GM23338 (cell line): ENCODE measurements around the gene ZNF497. TPM values are rescaled to one million over a fixed set of nuclear protein-coding genes. Genes with fewer than 3 reads are reported as not detected.

Experiments
- ATAC-seq: fragments of 200-7000 bp; cut with Tn5 transposase; 3 replicates; pipeline ENCODE4 v1.9.1; 2020
- DNase-seq: peaks from one replicate; pipeline ENCODE4 v3.0.0-alpha.2; 2015; ENCODE audit warnings: low spot score
- H2AFZ ChIP-seq: fragments of 200-600 bp; sonication (generic); 2 replicates; pipeline ENCODE4 v1.8.0; 2016; ENCODE audit warnings: antibody characterized with exemption, mild to moderate bottlenecking, moderate library complexity
- H3F3A ChIP-seq: fragments of 200-600 bp; sonication (generic); replicated peaks from 2 replicates; pipeline ENCODE4 v1.8.0; 2017; ENCODE audit warnings: antibody characterized with exemption, mixed run types, low read depth
- H3K27ac ChIP-seq: fragments of 200-600 bp; sonication (generic); 2 replicates; pipeline ENCODE4 v1.6.1; 2016; ENCODE audit warnings: low read depth
- H3K27me3 ChIP-seq: fragments of 200-600 bp; sonication (generic); 2 replicates; pipeline ENCODE4 v1.8.0; 2016; ENCODE audit warnings: mild to moderate bottlenecking, mixed run types, moderate library complexity; ENCODE audit not compliant: insufficient read depth
- H3K36me3 ChIP-seq: fragments of 200-600 bp; sonication (generic); 2 replicates; pipeline ENCODE4 v1.8.0; 2016; ENCODE audit warnings: mild to moderate bottlenecking; ENCODE audit not compliant: insufficient read depth
- H3K4me1 ChIP-seq: fragments of 200-600 bp; sonication (generic); 2 replicates; pipeline ENCODE4 v1.8.0; 2016; ENCODE audit warnings: mild to moderate bottlenecking, moderate library complexity; ENCODE audit not compliant: insufficient read depth
- H3K4me2 ChIP-seq: fragments of 200-600 bp; sonication (generic); 2 replicates; pipeline ENCODE4 v1.7.1; 2017; ENCODE audit warnings: mixed run types
- H3K4me3 ChIP-seq: fragments of 200-600 bp; sonication (generic); 2 replicates; pipeline ENCODE4 v1.6.1; 2016; ENCODE audit warnings: mixed run types
- H3K79me2 ChIP-seq: fragments of 200-600 bp; sonication (generic); replicated peaks from 2 replicates; pipeline ENCODE4 v1.8.0; 2017; ENCODE audit warnings: mild to moderate bottlenecking; ENCODE audit not compliant: insufficient read depth
- H3K9me2 ChIP-seq: fragments of 200-600 bp; sonication (generic); 2 replicates; pipeline ENCODE4 v1.8.0; 2017; ENCODE audit not compliant: insufficient read depth
- H4K20me1 ChIP-seq: fragments of 200-600 bp; sonication (generic); replicated peaks from 2 replicates; pipeline ENCODE4 v1.8.0; 2017; ENCODE audit warnings: mild to moderate bottlenecking; ENCODE audit not compliant: insufficient read depth
- H3K27ac Mint-ChIP-seq: 2 replicates; pipeline ENCODE4 v1.8.0; 2020; ENCODE audit warnings: inconsistent platforms, mild to moderate bottlenecking, moderate library complexity, mixed read lengths
- H3K27me3 Mint-ChIP-seq: 3 replicates; pipeline ENCODE4 v1.8.0; 2022; ENCODE audit warnings: low read depth, mild to moderate bottlenecking, moderate library complexity, mixed read lengths, inconsistent platforms; ENCODE audit not compliant: insufficient read depth, poor library complexity
- H3K36me3 Mint-ChIP-seq: 3 replicates; pipeline ENCODE4 v1.8.0; 2021; ENCODE audit warnings: low read depth, mild to moderate bottlenecking, inconsistent platforms, moderate library complexity, mixed read lengths
- H3K4me1 Mint-ChIP-seq: 3 replicates; pipeline ENCODE4 v1.8.0; 2020; ENCODE audit warnings: mild to moderate bottlenecking, inconsistent platforms, mixed read lengths
- H3K4me3 Mint-ChIP-seq: 3 replicates; pipeline ENCODE4 v1.8.0; 2021; ENCODE audit warnings: moderate library complexity, mild to moderate bottlenecking, inconsistent platforms, mixed read lengths
- H3K9me3 Mint-ChIP-seq: 3 replicates; pipeline ENCODE4 v1.8.0; 2020; ENCODE audit warnings: moderate library complexity, mild to moderate bottlenecking, inconsistent platforms, mixed read lengths
- CREB1 ChIP-seq: fragments of 250-450 bp; sonication (Bioruptor Pico); IDR thresholded peaks from 2 replicates; pipeline ENCODE4 v1.5.0; 2020; ENCODE audit warnings: low read depth, mild to moderate bottlenecking, moderate library complexity
- CTCF ChIP-seq, 2 experiments: fragments of 200-600 bp in 1 of 2; sonication (generic) in 1 of 2; conservative IDR thresholded peaks; 2 replicates each; pipeline versions ENCODE4 v1.5.1 to v1.6.1; 2016 to 2017; ENCODE audit warnings: antibody characterized with exemption in 2 of 2, low read depth in 2 of 2, mild to moderate bottlenecking in 2 of 2, moderate library complexity in 1 of 2
- ETS1 ChIP-seq: IDR thresholded peaks from 2 replicates; pipeline ENCODE4 v1.6.1; 2016; ENCODE audit warnings: antibody characterized with exemption
- EZH2phosphoT487 ChIP-seq: fragments of 200-600 bp; sonication (generic); IDR thresholded peaks from one replicate; pipeline ENCODE4 v1.8.1; 2018; ENCODE audit warnings: antibody characterized with exemption; ENCODE audit not compliant: unreplicated experiment
- JUNB ChIP-seq: IDR thresholded peaks from one replicate; pipeline ENCODE4 v1.6.1; 2016; ENCODE audit warnings: antibody characterized with exemption; ENCODE audit not compliant: unreplicated experiment
- NANOG ChIP-seq: IDR thresholded peaks from 2 replicates; pipeline ENCODE4 v1.6.1; 2016; ENCODE audit warnings: antibody characterized with exemption, borderline replicate concordance
- REST ChIP-seq: IDR thresholded peaks from one replicate; pipeline ENCODE4 v1.6.1; 2018; ENCODE audit warnings: antibody characterized with exemption; ENCODE audit not compliant: unreplicated experiment
- STAT1 ChIP-seq: IDR thresholded peaks from one replicate; pipeline ENCODE4 v1.6.1; 2016; ENCODE audit warnings: antibody characterized with exemption; ENCODE audit not compliant: unreplicated experiment
- polyA plus RNA-seq: library from polyadenylated mRNA; unstranded; fragments of >200 nt; fragmentation: Nextera tagmentation; extraction: Ambion mirVana; gene quantifications from 2 replicates; pipeline ENCODE4 v1.2.1, GENCODE V29; 2016
- total RNA-seq: library from RNA; depleted of rRNA; stranded (reverse); fragments of >200 nt; shearing (Covaris generic); gene quantifications from 2 replicates; pipeline ENCODE4 v1.2.3, GENCODE V29; 2014

ZNF497 gene
- total and polyA plus RNA-seq, 2 experiments from 2014 or later = 0.44 to 2.0 TPM

- H3K27me3 Mint-ChIP-seq = peaks cover 31% of the 10 kb centered on the region
- peak overlapping the region; percentile 91 for H3K4me3 Mint-ChIP-seq
- no peak overlapping the region for H3K27ac ChIP-seq
- H3K4me3 ChIP-seq = peak overlapping the region; percentile 83
- no peak for DNase-seq
- peaks cover 12% of the 10 kb centered on the region for H3K36me3 Mint-ChIP-seq
- H3K36me3 ChIP-seq = no peaks in the 10 kb centered on the region
- peaks cover 5% of the 10 kb centered on the region; the same call in 1 of the 2 replicates for H3K4me1 ChIP-seq
- H3K27me3 ChIP-seq = peaks cover 17% of the 10 kb centered on the region
- H3K9me3 Mint-ChIP-seq = peaks cover 11% of the 10 kb centered on the region
- H3K4me2 ChIP-seq = peak overlapping the region; percentile 92
- TF ChIP-seq STAT1 = no peak
- H3F3A ChIP-seq = peaks cover 8% of the 10 kb centered on the region
- ATAC-seq = no peak
- 0 out of 2 replicates have a peak, but pooled peaks cover 5% of the 10 kb centered on the region for H3K9me2 ChIP-seq
- H2AFZ ChIP-seq = peak overlapping the region; percentile 57; the same call in 1 of the 2 replicates
- peaks cover 12% of the 10 kb centered on the region for H3K4me1 Mint-ChIP-seq
- no peak overlapping the region for H3K27ac Mint-ChIP-seq
- H4K20me1 ChIP-seq = no peaks in the 10 kb centered on the region
- H3K79me2 ChIP-seq = no peaks in the 10 kb centered on the region
These were observed 39.4 kb upstream of the ZNF497 start for GRCh38 chr19:58401840-58402421.

- Histone ChIP-seq H3K36me3 (no peaks in the 10 kb centered on the region), H3K79me2 (no peaks in the 10 kb centered on the region), H3F3A (peaks cover 8% of the 10 kb centered on the region), H3K4me3 (peak overlapping the region; percentile 83), H2AFZ (peak overlapping the region; percentile 90), H4K20me1 (no peaks in the 10 kb centered on the region), H3K27ac (no peak overlapping the region), H3K27me3 (peaks cover 21% of the 10 kb centered on the region), H3K4me2 (peak overlapping the region; percentile 92), H3K9me2 (no peaks in the 10 kb centered on the region), H3K4me1 (peaks cover 5% of the 10 kb centered on the region; the same call in 1 of the 2 replicates)
- H3K9me3 Mint-ChIP-seq = peaks cover 3% of the 10 kb centered on the region; the same call in 2 of the 3 replicates
- H3K4me1 Mint-ChIP-seq = peaks cover 9% of the 10 kb centered on the region; the same call in 2 of the 3 replicates
- H3K36me3 Mint-ChIP-seq = peaks cover 4% of the 10 kb centered on the region
- DNase-seq = peak; percentile 99
- peak overlapping the region; percentile 91 for H3K4me3 Mint-ChIP-seq
- peaks cover 28% of the 10 kb centered on the region for H3K27me3 Mint-ChIP-seq
- ATAC-seq = peak; percentile 91
- H3K27ac Mint-ChIP-seq = 0 out of 2 replicates have a peak overlapping the region, but pooled peaks have one; percentile 43
- TF ChIP-seq NANOG = no peak
- no peak for TF ChIP-seq CTCF (conservative IDR thresholded peaks at IDR 0.05; ENCODE audit: low read depth in 2 of 2)
- TF ChIP-seq CREB1 = peak; percentile 94
- TF ChIP-seq EZH2phosphoT487 = no peak
- TF ChIP-seq STAT1 = no peak
- TF ChIP-seq JUNB = no peak
- TF ChIP-seq ETS1 = no peak
- TF ChIP-seq REST = no peak
These were observed 38.6 kb upstream of the ZNF497 start for GRCh38 chr19:58400916-58401839.
